GM19328 (cell line): ENCODE measurements around the gene ANKRD44.
"Not testable (repeated sequence)": the region's sequence is repeated elsewhere in the genome, so short reads cannot be mapped to it uniquely, and the experiment has no call there.

Experiments
- ATAC-seq: cut with Tn5 transposase; IDR thresholded peaks from one replicate; pipeline ENCODE4 v1.9.1; 2021; ENCODE audit warnings: mild to moderate bottlenecking, moderate library complexity; ENCODE audit not compliant: unreplicated experiment

The ANKRD44 gene

GRCh38 chr2:197088694-197089093, 221.9 kb downstream of the ANKRD44 start:
- no peak for ATAC-seq

GRCh38 chr2:197086500-197086899, 224.1 kb downstream of the ANKRD44 start:
- no peak for ATAC-seq

- ATAC-seq = no peak
These were observed 224.9 kb downstream of the ANKRD44 start for GRCh38 chr2:197085665-197086064.

- no peak for ATAC-seq
These were observed 229.3 kb downstream of the ANKRD44 start for GRCh38 chr2:197081294-197081693.

- ATAC-seq = no peak
These were observed 229.9 kb downstream of the ANKRD44 start for GRCh38 chr2:197080578-197081216.

- ATAC-seq = no peak
These were observed 230.6 kb downstream of the ANKRD44 start for GRCh38 chr2:197079832-197080555.

- no peak for ATAC-seq
These were observed 231.2 kb downstream of the ANKRD44 start for GRCh38 chr2:197079414-197079813.

GRCh38 chr2:197078535-197078934, 232.0 kb downstream of the ANKRD44 start:
- ATAC-seq = no peak

GRCh38 chr2:197077336-197077735, 233.2 kb downstream of the ANKRD44 start:
- no peak for ATAC-seq

- no peak for ATAC-seq
These were observed 233.9 kb downstream of the ANKRD44 start for GRCh38 chr2:197076652-197077051.

GRCh38 chr2:197075754-197076337, 234.7 kb downstream of the ANKRD44 start:
- no peak for ATAC-seq

GRCh38 chr2:197075281-197075680, 235.3 kb downstream of the ANKRD44 start:
- no peak for ATAC-seq

- ATAC-seq = no peak
These were observed 236.7 kb downstream of the ANKRD44 start for GRCh38 chr2:197073701-197074433.

- ATAC-seq = no peak
These were observed 237.3 kb downstream of the ANKRD44 start for GRCh38 chr2:197073270-197073669.

GRCh38 chr2:197072533-197072932, 238.0 kb downstream of the ANKRD44 start:
- no peak for ATAC-seq

- ATAC-seq = no peak
These were observed 238.7 kb downstream of the ANKRD44 start for GRCh38 chr2:197071790-197072436.

- ATAC-seq = no peak
These were observed 239.4 kb downstream of the ANKRD44 start for GRCh38 chr2:197071213-197071612.

GRCh38 chr2:197069958-197070357, 240.6 kb downstream of the ANKRD44 start:
- ATAC-seq = no peak

GRCh38 chr2:197062574-197062973, 248.0 kb downstream of the ANKRD44 start:
- not testable (repeated sequence) for ATAC-seq

GRCh38 chr2:197059477-197059876, 251.1 kb downstream of the ANKRD44 start:
- no peak for ATAC-seq

- ATAC-seq = no peak
These were observed 251.7 kb downstream of the ANKRD44 start for GRCh38 chr2:197058777-197059300.
